Activated CD4-positive, alpha-beta memory T cell treated with anti-CD3 and anti-CD28 coated beads for 36 hours (primary cell): Measurements from ENCODE around the gene RCL1. TPM values are rescaled to one million over a fixed set of nuclear protein-coding genes. Genes with fewer than 3 reads are reported as not detected.

Experiments
- CTCF ChIA-PET: fragments of 350-600 bp; sonication (Branson Sonifier 250); formaldehyde crosslinking; loops from one replicate; lab custom pipeline; 2021; ENCODE audit warnings: antibody characterized with exemption, inconsistent platforms; lab: Charles Lee
- POLR2A ChIA-PET: fragments of 350-600 bp; sonication (Branson Sonifier 250); formaldehyde crosslinking; loops from one replicate; lab custom pipeline; 2021; ENCODE audit warnings: antibody characterized with exemption; lab: Charles Lee
- DNase-seq: peaks from one replicate; pipeline ENCODE4 v3.0.0-alpha.2; 2020
- H3K27ac Mint-ChIP-seq: one replicate; pipeline ENCODE4 v1.8.0; 2021; ENCODE audit warnings: mixed read lengths
- H3K27me3 Mint-ChIP-seq: one replicate; pipeline ENCODE4 v1.8.0; 2021; ENCODE audit warnings: mixed read lengths
- H3K36me3 Mint-ChIP-seq: one replicate; pipeline ENCODE4 v1.8.0; 2021; ENCODE audit warnings: mixed read lengths
- H3K4me1 Mint-ChIP-seq: one replicate; pipeline ENCODE4 v1.8.0; 2021; ENCODE audit warnings: low read depth, mixed read lengths
- H3K4me3 Mint-ChIP-seq: one replicate; pipeline ENCODE4 v1.8.0; 2021; ENCODE audit warnings: mild to moderate bottlenecking, mixed read lengths
- H3K9me3 Mint-ChIP-seq: one replicate; pipeline ENCODE4 v1.8.0; 2021; ENCODE audit warnings: mixed read lengths
- intact Hi-C: fragments of 100-400 bp; cut with micrococcal nuclease; formaldehyde crosslinking; loops from one replicate; pipeline ENCODE4 v1.15.1; 2023
- total RNA-seq, 2 experiments: library from RNA; stranded (reverse); gene quantifications; one replicate each; pipeline ENCODE4 v1.2.3, GENCODE V29; 2021

RCL1 gene
- total RNA-seq, 2 experiments from 2014 or later = 26.0 to 28.2 TPM

GRCh38 chr9:4798281-4799032 is 5.7 kb downstream of the RCL1 start:
- Mint-ChIP-seq H3K4me3 (no peak overlapping the region), H3K4me1 (peaks cover 45% of the 10 kb centered on the region), H3K9me3 (no peaks in the 10 kb centered on the region), H3K27ac (no peak overlapping the region), H3K27me3 (no peaks in the 10 kb centered on the region), H3K36me3 (peaks cover 4% of the 10 kb centered on the region)
- ChIA-PET POLR2A (no interaction called here), CTCF (interaction anchor here (0.6 to 2.4 kb wide), 4 partner anchors 17 to 1043 kb away, joined by 3 to 9 read pairs (median 4); no protein-coding TSS in a partner anchor)
- DNase-seq = no peak
- intact Hi-C loops = no loop called here

GRCh38 chr9:4799033-4799430 is 6.3 kb downstream of the RCL1 start:
- ChIA-PET CTCF (interaction anchor here (0.6 kb wide), 1 partner anchor 1044 kb away, joined by 4 read pairs; no protein-coding TSS in a partner anchor), POLR2A (no interaction called here)
- intact Hi-C loops = no loop called here
- Mint-ChIP-seq H3K27me3 (no peaks in the 10 kb centered on the region), H3K27ac (no peak overlapping the region), H3K4me3 (no peak overlapping the region), H3K36me3 (peaks cover 9% of the 10 kb centered on the region), H3K9me3 (no peaks in the 10 kb centered on the region), H3K4me1 (peaks cover 43% of the 10 kb centered on the region)
- no peak for DNase-seq

DNA sequence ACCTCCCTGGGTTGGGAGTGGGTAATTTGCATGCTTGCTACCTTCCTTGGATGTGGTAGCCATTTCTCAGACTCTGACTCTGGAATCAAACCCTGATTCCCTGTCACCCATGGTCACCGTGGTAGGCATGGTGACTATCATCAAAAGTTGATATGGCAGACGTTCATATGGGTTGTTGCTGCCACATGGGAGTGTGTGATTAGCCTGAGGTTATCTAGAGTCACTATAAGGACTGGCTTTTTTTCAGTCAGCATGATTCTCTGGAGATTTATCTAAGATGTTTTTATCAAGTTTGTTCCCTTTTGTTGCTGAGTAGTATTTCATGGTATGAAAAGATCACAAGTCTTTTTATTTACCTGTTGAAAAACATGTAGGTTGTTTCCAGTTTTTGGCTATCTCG is 7.0 kb downstream of the RCL1 start:
- ChIA-PET POLR2A (no interaction called here), CTCF (no interaction called here)
- no peak for DNase-seq
- Mint-ChIP-seq H3K9me3 (peaks cover 2% of the 10 kb centered on the region), H3K27ac (no peak overlapping the region), H3K4me3 (no peak overlapping the region), H3K27me3 (no peaks in the 10 kb centered on the region), H3K36me3 (peaks cover 11% of the 10 kb centered on the region), H3K4me1 (peaks cover 35% of the 10 kb centered on the region)
- intact Hi-C loops = no loop called here

GRCh38 chr9:4801156-4801555 is 8.4 kb downstream of the RCL1 start:
- CTCF ChIA-PET = no interaction called here
- H3K27me3 Mint-ChIP-seq = no peaks in the 10 kb centered on the region
- POLR2A ChIA-PET = no interaction called here
- H3K27ac Mint-ChIP-seq = no peak overlapping the region
- H3K4me1 Mint-ChIP-seq = peaks cover 26% of the 10 kb centered on the region
- H3K36me3 Mint-ChIP-seq = peaks cover 18% of the 10 kb centered on the region
- intact Hi-C loops = no loop called here
- no peak for DNase-seq
- no peak overlapping the region for H3K4me3 Mint-ChIP-seq
- H3K9me3 Mint-ChIP-seq = peaks cover 14% of the 10 kb centered on the region

DNA sequence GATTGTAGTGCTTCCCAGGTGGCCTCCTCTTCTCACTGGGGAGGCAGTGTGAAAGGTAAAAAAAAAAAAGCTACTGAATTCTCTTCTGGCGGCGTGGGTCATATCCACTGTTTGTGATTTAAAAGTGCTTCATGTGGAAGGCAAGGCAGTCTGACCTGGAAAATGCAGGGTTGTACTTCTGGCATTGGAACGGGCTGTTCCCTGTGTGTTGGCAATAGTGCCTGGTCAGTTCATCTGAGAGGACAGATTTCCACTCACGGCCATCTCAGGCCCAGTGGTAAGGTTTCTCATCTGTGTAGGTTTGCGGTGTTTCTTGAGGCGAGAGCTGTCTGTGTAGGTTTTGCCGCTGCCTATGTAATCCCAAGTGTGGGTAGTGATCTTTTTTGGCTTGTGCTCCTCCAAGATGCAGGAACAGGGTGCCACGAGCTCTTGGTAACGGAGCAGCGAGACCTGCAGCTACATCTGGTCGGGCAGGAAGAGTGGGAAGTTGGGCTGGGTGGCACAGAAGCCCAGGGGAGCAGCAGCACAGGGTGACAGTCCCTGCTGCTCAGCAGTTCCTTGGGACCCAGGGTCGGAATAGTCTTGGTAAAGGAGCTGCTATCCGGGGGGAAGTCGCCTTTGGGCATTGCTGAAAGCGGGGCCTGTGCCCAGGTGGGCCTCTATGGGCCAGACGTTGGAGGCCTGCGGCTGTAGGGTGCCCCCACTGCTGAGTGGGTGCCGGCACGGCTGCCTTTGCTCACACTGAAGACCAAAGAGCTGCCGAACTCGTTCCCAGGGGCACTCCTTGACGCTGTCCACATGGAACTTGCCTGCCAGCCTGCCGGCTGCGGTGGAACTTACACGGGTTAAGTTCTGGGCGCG is 11.2 kb downstream of the RCL1 start:
- CTCF ChIA-PET = interaction anchor here (0.7 kb wide), 1 partner anchor 42 kb away, joined by 3 read pairs; no protein-coding TSS in a partner anchor
- intact Hi-C loops = no loop called here

DNA sequence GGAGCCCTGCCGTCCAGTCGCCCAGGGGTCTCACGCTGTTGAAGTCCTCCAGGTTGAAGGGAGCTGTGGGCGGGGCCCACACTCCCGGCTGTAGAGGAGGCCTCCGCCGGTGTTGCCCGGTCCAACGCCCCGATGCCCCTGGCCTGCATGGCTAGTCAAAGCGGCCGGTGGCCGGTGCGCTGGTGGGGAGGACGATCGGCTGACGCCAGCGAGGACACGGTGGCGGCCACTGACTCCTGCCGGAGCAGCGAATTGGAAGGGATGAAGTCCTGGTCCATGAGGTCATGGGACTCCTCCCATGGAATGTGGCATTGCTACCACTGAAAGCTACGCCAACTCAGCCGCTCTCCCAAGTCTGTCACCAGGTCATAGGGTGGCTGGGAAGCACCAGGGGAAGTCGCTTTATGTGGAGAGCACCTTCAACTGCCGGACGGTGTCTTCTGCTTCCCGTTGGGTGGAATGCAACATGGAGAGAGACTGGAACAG is 11.8 kb downstream of the RCL1 start:
- H3K4me1 Mint-ChIP-seq = peaks cover 18% of the 10 kb centered on the region
- H3K9me3 Mint-ChIP-seq = peaks cover 29% of the 10 kb centered on the region
- POLR2A ChIA-PET = no interaction called here
- H3K4me3 Mint-ChIP-seq = no peak overlapping the region
- CTCF ChIA-PET = interaction anchor here (0.7 to 1.9 kb wide), 2 partner anchors 8 to 42 kb away, joined by 3 to 5 read pairs; no protein-coding TSS in a partner anchor
- peaks cover 32% of the 10 kb centered on the region for H3K36me3 Mint-ChIP-seq
- no peaks in the 10 kb centered on the region for H3K27me3 Mint-ChIP-seq
- H3K27ac Mint-ChIP-seq = no peak overlapping the region
- DNase-seq = no peak
- intact Hi-C loops = no loop called here

More for the DNA sequence above, 11.2 kb downstream of the RCL1 start:
- DNase-seq = no peak
- Mint-ChIP-seq H3K36me3 (peaks cover 31% of the 10 kb centered on the region), H3K27ac (no peak overlapping the region), H3K9me3 (peaks cover 29% of the 10 kb centered on the region), H3K4me1 (peaks cover 21% of the 10 kb centered on the region), H3K4me3 (no peak overlapping the region), H3K27me3 (no peaks in the 10 kb centered on the region)
- POLR2A ChIA-PET = no interaction called here

- CTCF ChIA-PET = interaction anchor here (1.0 to 1.9 kb wide), 2 partner anchors 9 to 10 kb away, joined by 3 to 5 read pairs; no protein-coding TSS in a partner anchor
- Mint-ChIP-seq H3K36me3 (peaks cover 32% of the 10 kb centered on the region), H3K9me3 (peaks cover 29% of the 10 kb centered on the region), H3K4me1 (peaks cover 16% of the 10 kb centered on the region), H3K4me3 (no peak overlapping the region), H3K27ac (no peak overlapping the region), H3K27me3 (no peaks in the 10 kb centered on the region)
- intact Hi-C loops = no loop called here
- DNase-seq = no peak
- POLR2A ChIA-PET = no interaction called here
Measured at GRCh38 chr9:4805191-4805918, 12.6 kb downstream of the RCL1 start.

GRCh38 chr9:4810565-4810964 is 17.8 kb downstream of the RCL1 start:
- Mint-ChIP-seq H3K9me3 (peaks cover 33% of the 10 kb centered on the region), H3K4me1 (peaks cover 50% of the 10 kb centered on the region), H3K36me3 (peaks cover 31% of the 10 kb centered on the region), H3K4me3 (no peak overlapping the region), H3K27me3 (no peaks in the 10 kb centered on the region), H3K27ac (no peak overlapping the region)
- no peak for DNase-seq
- CTCF ChIA-PET = interaction anchor here (1.2 to 1.8 kb wide), 2 partner anchors 10 to 14 kb away, joined by 3 to 6 read pairs; no protein-coding TSS in a partner anchor
- intact Hi-C loops = no loop called here
- POLR2A ChIA-PET = no interaction called here

GRCh38 chr9:4811824-4812223 is 19.1 kb downstream of the RCL1 start:
- intact Hi-C loops = no loop called here
- Mint-ChIP-seq H3K9me3 (peaks cover 21% of the 10 kb centered on the region), H3K4me1 (peaks cover 57% of the 10 kb centered on the region), H3K4me3 (no peak overlapping the region), H3K27me3 (no peaks in the 10 kb centered on the region), H3K36me3 (peaks cover 19% of the 10 kb centered on the region), H3K27ac (no peak overlapping the region)
- no peak for DNase-seq
- ChIA-PET CTCF (interaction anchor here (1.8 kb wide), 1 partner anchor 15 kb away, joined by 6 read pairs; no protein-coding TSS in a partner anchor), POLR2A (no interaction called here)

DNA sequence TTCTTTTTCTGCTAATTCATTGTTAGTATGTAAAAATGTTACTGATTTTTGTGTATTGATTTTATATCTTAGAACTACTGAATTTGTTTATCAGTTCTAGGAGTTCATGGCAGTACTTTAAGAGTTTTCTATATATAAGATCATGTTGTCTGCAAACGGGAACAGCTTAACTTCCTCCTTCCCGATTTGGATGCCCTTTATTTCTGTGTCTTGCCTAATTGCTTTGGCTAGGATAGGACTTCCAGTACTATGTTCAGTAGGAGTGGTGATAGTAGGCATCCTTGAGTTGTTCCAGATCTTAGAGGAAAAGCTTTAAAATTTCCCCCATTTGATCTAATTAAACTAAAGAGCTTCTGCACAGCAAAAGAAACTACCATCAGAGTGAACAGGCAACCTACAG is 20.1 kb downstream of the RCL1 start:
- ChIA-PET CTCF (interaction anchor here (0.6 kb wide), 1 partner anchor 838 kb away, joined by 3 read pairs; no protein-coding TSS in a partner anchor), POLR2A (no interaction called here)
- no peak overlapping the region for H3K27ac Mint-ChIP-seq
- H3K9me3 Mint-ChIP-seq = peaks cover 14% of the 10 kb centered on the region
- no peak overlapping the region for H3K4me3 Mint-ChIP-seq
- peaks cover 55% of the 10 kb centered on the region for H3K4me1 Mint-ChIP-seq
- intact Hi-C loops = no loop called here
- peaks cover 13% of the 10 kb centered on the region for H3K36me3 Mint-ChIP-seq
- DNase-seq = no peak
- no peaks in the 10 kb centered on the region for H3K27me3 Mint-ChIP-seq

- H3K4me3 Mint-ChIP-seq = peak overlapping the region; percentile 8
Measured at GRCh38 chr9:4814913-4815312, 22.2 kb downstream of the RCL1 start.

More at GRCh38 chr9:4814913-4815312, 22.2 kb downstream of the RCL1 start:
- intact Hi-C loops = loop anchor here (2.0 kb wide), 2 partner anchors 18 to 22 kb away; partner anchors contain the start of gene RCL1
- peaks cover 9% of the 10 kb centered on the region for H3K36me3 Mint-ChIP-seq
- ChIA-PET POLR2A (interaction anchor here (1.1 kb wide), 1 partner anchor 17 kb away, joined by 3 read pairs; no protein-coding TSS in a partner anchor), CTCF (interaction anchor here (0.7 to 1.1 kb wide), 4 partner anchors 9 to 173 kb away, joined by 3 to 5 read pairs (median 3); no protein-coding TSS in a partner anchor)
- DNase-seq = no peak
- H3K4me1 Mint-ChIP-seq = peaks cover 46% of the 10 kb centered on the region
- H3K27me3 Mint-ChIP-seq = no peaks in the 10 kb centered on the region
- peaks cover 12% of the 10 kb centered on the region for H3K9me3 Mint-ChIP-seq
- peak overlapping the region; percentile 85 for H3K27ac Mint-ChIP-seq
